Coronary artery (tissue), 2 donors: Measurements from ENCODE around the gene PRKAG3.

Source experiments
- DNase-seq: peaks from one replicate; pipeline ENCODE4 v3.0.0-alpha.2; 2017; ENCODE audit warnings: low spot score
- H3K27ac ChIP-seq, 2 donors: fragments of 200-600 bp; sonication (generic); one replicate each; pipeline ENCODE4 v1.5.1; 2016 to 2019
- H3K4me3 ChIP-seq: fragments of 200-600 bp; sonication (generic); 2 replicates; pipeline ENCODE4 v1.5.1; 2016; ENCODE audit warnings: mild to moderate bottlenecking, moderate library complexity
- CTCF ChIP-seq: fragments of 200-600 bp; sonication (generic); IDR thresholded peaks from one replicate; pipeline ENCODE4 v1.5.1; 2019; ENCODE audit warnings: antibody characterized with exemption

The PRKAG3 gene

DNA sequence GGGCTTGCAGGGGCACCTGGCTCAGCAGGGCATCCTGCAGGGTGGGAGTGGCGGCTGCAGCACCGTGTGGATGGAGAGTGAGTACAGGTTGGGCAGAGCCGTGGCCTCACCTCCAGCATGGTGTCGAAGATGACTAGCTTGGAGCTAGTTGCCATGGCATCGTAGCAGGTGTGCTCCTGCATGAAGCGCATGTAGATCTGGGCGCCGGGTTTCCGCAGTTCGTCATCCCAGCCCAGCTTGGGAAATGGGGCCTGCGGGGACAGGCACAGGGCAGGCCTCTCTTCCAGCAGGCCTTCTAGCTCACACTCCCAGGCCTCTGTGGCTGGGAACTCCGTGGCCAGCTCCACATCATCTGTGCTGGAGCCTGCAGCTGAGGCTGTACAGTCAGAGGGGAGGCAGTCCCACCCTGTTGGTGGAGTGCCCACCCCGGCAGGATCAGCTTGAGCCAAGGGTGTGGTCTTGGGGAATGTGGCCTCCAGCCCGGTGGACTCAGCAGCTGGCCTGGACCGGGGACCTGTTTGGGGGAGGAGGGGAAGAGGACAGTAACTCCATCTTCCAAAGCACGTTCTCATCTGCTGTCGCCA, 1.6 kb downstream of the PRKAG3 start:
- H3K4me3 ChIP-seq = no peak overlapping the region

DNA sequence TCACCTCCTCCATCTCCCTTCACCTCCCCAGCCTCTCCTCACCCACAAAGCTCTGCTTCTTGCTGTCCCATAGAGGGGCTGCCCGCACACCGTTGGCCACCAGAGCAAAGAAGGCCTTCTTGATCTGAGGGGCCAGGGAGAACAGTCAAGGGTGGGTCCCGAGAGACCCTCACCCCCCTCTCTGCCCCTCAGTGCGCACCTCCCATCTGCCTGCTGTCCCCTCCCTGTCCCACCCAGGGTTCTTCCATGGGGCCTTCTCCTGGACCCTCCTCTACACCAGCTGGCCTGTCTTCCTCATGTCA, 3.2 kb downstream of the PRKAG3 start:
- no peak for DNase-seq
- no peak overlapping the region for H3K27ac ChIP-seq
- H3K4me3 ChIP-seq = no peak overlapping the region
- TF ChIP-seq CTCF = no peak

More for the DNA sequence above, 1.6 kb downstream of the PRKAG3 start:
- H3K27ac ChIP-seq = peak overlapping the region in 1 of 2 donors; percentile 38
- no peak for DNase-seq
- no peak for TF ChIP-seq CTCF

GRCh38 chr2:218827701-218828476, 3.7 kb downstream of the PRKAG3 start:
- Histone ChIP-seq H3K4me3 (no peak overlapping the region), H3K27ac (no peak overlapping the region)
- no peak for TF ChIP-seq CTCF
- DNase-seq = no peak

DNA sequence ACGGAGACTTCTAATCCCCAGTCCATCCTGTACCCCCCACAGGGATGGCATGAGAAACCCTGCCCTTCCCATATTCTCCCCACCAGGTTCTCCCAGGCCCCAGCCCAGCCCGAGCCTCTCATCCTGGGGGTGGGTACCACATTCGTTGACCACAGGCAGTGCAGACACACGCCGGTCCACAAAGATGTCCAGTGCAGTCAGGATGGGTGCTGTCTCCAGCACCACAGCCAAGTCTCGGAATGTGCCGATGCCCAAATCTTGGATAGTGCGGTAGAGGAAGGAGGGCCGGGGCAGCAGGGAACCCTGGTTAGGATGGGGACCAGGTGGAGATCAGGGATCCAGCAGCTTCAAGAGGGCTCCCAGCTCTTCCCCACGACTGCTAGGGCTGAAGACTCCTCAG, 4.8 kb downstream of the PRKAG3 start:
- no peak for DNase-seq
- Histone ChIP-seq H3K27ac (no peak overlapping the region), H3K4me3 (no peak overlapping the region)
- TF ChIP-seq CTCF = no peak

DNA sequence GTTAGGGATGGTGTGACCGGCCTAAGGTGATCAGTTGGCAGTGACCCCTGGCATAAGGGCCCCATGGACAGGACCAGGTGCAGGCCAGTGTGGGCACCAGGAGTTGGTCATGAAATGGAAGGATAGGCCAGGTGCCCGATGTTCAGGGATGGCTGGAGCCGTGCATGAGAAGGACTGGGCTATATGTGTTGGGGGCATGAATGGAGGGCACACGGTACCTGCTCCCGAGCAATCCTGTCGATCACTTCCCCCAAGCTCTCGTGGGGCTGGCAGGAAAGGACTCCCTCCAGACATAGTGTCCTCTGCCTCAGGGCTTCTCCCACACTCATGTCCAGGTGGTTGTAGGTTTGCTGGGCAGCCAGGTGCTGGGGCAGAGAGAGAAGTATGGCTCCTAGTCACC, 7.6 kb downstream of the PRKAG3 start:
- no peak for DNase-seq
- H3K27ac ChIP-seq = no peak overlapping the region
- H3K4me3 ChIP-seq = no peak overlapping the region
- no peak for TF ChIP-seq CTCF

- DNase-seq = no peak
- Histone ChIP-seq H3K27ac (no peak overlapping the region), H3K4me3 (no peak overlapping the region)
- no peak for TF ChIP-seq CTCF
These were observed 8.3 kb downstream of the PRKAG3 start for GRCh38 chr2:218823196-218823855.

- Histone ChIP-seq H3K27ac (no peak overlapping the region), H3K4me3 (no peak overlapping the region)
- no peak for DNase-seq
- no peak for TF ChIP-seq CTCF
These were observed 9.0 kb downstream of the PRKAG3 start for GRCh38 chr2:218822622-218823021.
